ENCODE measurements around the gene ZNF581. TPM values are rescaled to one million over a fixed set of nuclear protein-coding genes. Genes with fewer than 3 reads are reported as not detected.

ZNF581 gene
- total RNA-seq, 1 donor from 2014 or later = 30.0 TPM

DNA sequence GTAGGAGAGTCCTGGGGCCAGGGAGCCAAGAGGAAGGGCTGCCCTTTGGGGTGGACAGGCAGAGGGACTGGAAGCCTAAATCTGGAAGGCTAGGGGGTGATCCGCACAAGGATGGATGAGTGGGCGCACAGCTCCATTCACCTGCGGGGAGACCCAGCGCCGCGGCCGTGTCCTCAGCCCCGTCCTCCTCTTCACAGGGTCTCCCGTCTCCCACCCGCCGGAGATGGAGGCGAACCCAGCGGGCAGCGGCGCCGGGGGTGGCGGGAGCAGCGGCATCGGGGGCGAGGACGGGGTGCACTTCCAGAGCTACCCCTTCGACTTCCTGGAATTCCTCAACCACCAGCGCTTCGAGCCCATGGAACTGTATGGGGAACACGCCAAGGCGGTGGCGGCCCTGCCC is 30.1 kb upstream of the ZNF581 start:
- H3K79me2 ChIP-seq (ENCODE audit: insufficient read depth, low read length) = peaks cover 46% of the 10 kb centered on the region
- no peak for FAIRE-seq
- no peaks in the 10 kb centered on the region for H3K9me3 ChIP-seq (ENCODE audit: insufficient read depth, low read depth, low read length)
- no peaks in the 10 kb centered on the region for H3K27me3 Mint-ChIP-seq (ENCODE audit: low read depth, unreplicated experiment)
- H4K20me1 ChIP-seq (ENCODE audit: insufficient read depth, low read length) = peaks cover 52% of the 10 kb centered on the region
- no peak for DNase-seq (ENCODE audit: low read depth)
- H3K27ac ChIP-seq (ENCODE audit: low read depth, low read length) = no peak overlapping the region
- H3K4me1 Mint-ChIP-seq (ENCODE audit: low read depth, unreplicated experiment) = peaks cover 1% of the 10 kb centered on the region
- H3K36me3 ChIP-seq (ENCODE audit: insufficient read depth, low read length) = peaks cover 6% of the 10 kb centered on the region
- no peak overlapping the region for H3K4me3 ChIP-seq (ENCODE audit: insufficient read depth, low read depth, low read length)
- peaks cover 2% of the 10 kb centered on the region for H3K9me3 Mint-ChIP-seq (ENCODE audit: unreplicated experiment)
- peaks cover 27% of the 10 kb centered on the region for H3K36me3 Mint-ChIP-seq (ENCODE audit: low read depth, unreplicated experiment)
- H2AFZ ChIP-seq (ENCODE audit: low read depth, low read length) = no peak overlapping the region
- no peak overlapping the region for H3K4me3 Mint-ChIP-seq (ENCODE audit: unreplicated experiment)
- H3K4me2 ChIP-seq (ENCODE audit: low read length) = no peak overlapping the region
- H3K27ac Mint-ChIP-seq (ENCODE audit: unreplicated experiment) = no peak overlapping the region
- no peak overlapping the region for H3K9ac ChIP-seq (ENCODE audit: low read length)
- H3K27me3 ChIP-seq (ENCODE audit: insufficient read depth, low read length) = no peaks in the 10 kb centered on the region
- no peaks in the 10 kb centered on the region for H3K4me1 ChIP-seq (ENCODE audit: insufficient read depth, low read length)
- TF ChIP-seq, protein P1, sequence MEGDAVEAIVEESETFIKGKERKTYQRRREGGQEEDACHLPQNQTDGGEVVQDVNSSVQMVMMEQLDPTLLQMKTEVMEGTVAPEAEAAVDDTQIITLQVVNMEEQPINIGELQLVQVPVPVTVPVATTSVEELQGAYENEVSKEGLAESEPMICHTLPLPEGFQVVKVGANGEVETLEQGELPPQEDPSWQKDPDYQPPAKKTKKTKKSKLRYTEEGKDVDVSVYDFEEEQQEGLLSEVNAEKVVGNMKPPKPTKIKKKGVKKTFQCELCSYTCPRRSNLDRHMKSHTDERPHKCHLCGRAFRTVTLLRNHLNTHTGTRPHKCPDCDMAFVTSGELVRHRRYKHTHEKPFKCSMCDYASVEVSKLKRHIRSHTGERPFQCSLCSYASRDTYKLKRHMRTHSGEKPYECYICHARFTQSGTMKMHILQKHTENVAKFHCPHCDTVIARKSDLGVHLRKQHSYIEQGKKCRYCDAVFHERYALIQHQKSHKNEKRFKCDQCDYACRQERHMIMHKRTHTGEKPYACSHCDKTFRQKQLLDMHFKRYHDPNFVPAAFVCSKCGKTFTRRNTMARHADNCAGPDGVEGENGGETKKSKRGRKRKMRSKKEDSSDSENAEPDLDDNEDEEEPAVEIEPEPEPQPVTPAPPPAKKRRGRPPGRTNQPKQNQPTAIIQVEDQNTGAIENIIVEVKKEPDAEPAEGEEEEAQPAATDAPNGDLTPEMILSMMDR (IDR thresholded peaks at IDR 0.05; ENCODE audit: insufficient read depth, low read depth, low read length) = no peak
- TF ChIP-seq EZH2 (IDR thresholded peaks at IDR 0.05; ENCODE audit: insufficient read depth, low read length) = no peak

DNA sequence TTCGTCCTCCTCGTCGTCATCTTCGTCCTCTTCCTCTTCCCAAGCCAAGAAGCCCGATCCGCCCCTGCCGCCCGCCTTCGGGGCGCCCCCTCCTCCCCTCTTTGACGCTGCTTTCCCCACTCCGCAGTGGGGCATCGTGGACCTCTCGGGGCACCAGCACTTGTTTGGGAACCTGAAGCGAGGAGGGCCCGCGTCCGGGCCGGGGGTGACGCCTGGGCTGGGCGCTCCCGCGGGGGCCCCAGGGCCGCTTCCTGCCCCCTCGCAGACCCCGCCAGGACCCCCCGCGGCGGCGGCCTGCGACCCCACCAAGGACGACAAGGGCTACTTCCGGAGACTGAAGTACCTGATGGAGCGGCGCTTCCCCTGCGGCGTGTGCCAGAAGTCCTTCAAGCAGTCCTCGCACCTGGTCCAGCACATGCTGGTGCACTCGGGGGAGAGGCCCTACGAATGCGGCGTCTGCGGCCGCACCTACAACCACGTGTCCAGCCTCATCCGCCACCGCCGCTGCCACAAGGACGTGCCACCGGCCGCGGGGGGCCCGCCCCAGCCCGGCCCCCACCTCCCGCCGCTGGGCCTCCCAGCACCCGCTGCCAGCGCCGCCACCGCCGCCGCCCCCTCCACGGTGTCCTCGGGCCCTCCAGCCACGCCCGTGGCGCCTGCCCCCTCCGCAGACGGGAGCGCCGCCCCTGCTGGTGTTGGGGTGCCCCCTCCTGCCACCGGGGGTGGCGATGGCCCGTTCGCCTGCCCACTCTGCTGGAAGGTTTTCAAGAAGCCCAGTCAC is 29.3 kb upstream of the ZNF581 start:
- no peak for FAIRE-seq
- H3K9me3 Mint-ChIP-seq (ENCODE audit: unreplicated experiment) = peaks cover 2% of the 10 kb centered on the region

More for the DNA sequence above, 29.3 kb upstream of the ZNF581 start:
- no peak for DNase-seq (ENCODE audit: low read depth)
- TF ChIP-seq, protein P1 (IDR thresholded peaks at IDR 0.05; ENCODE audit: insufficient read depth, low read depth, low read length) = no peak
- TF ChIP-seq EZH2 (IDR thresholded peaks at IDR 0.05; ENCODE audit: insufficient read depth, low read length) = no peak
- H3K9me3 ChIP-seq (ENCODE audit: insufficient read depth, low read depth, low read length) = no peaks in the 10 kb centered on the region
- Mint-ChIP-seq H3K27me3 (ENCODE audit: low read depth, unreplicated experiment) (no peaks in the 10 kb centered on the region), H3K36me3 (ENCODE audit: low read depth, unreplicated experiment) (peaks cover 25% of the 10 kb centered on the region), H3K4me3 (ENCODE audit: unreplicated experiment) (no peak overlapping the region), H3K4me1 (ENCODE audit: low read depth, unreplicated experiment) (peaks cover 1% of the 10 kb centered on the region), H3K27ac (ENCODE audit: unreplicated experiment) (no peak overlapping the region)
- peaks cover 39% of the 10 kb centered on the region for H3K79me2 ChIP-seq (ENCODE audit: insufficient read depth, low read length)
- no peaks in the 10 kb centered on the region for H3K27me3 ChIP-seq (ENCODE audit: insufficient read depth, low read length)
- H4K20me1 ChIP-seq (ENCODE audit: insufficient read depth, low read length) = peaks cover 45% of the 10 kb centered on the region
- no peak overlapping the region for H2AFZ ChIP-seq (ENCODE audit: low read depth, low read length)
- H3K4me2 ChIP-seq (ENCODE audit: low read length) = no peak overlapping the region
- H3K9ac ChIP-seq (ENCODE audit: low read length) = no peak overlapping the region
- H3K36me3 ChIP-seq (ENCODE audit: insufficient read depth, low read length) = peaks cover 5% of the 10 kb centered on the region
- no peak overlapping the region for H3K27ac ChIP-seq (ENCODE audit: low read depth, low read length)
- H3K4me3 ChIP-seq (ENCODE audit: insufficient read depth, low read depth, low read length) = no peak overlapping the region
- H3K4me1 ChIP-seq (ENCODE audit: insufficient read depth, low read length) = no peaks in the 10 kb centered on the region
